22Rv1 (cell line): ENCODE results near the gene RIT2.

Experiments used
- CTCF ChIP-seq: fragments of 450-650 bp; IDR thresholded peaks from 2 replicates; pipeline ENCODE4 v1.5.1; 2017; ENCODE audit warnings: mild to moderate bottlenecking
- ZFX ChIP-seq: fragments of 450-650 bp; IDR thresholded peaks from 2 replicates; pipeline ENCODE4 v1.6.1; 2017; ENCODE audit warnings: antibody characterized with exemption, borderline replicate concordance

- TF ChIP-seq CTCF (no peak), ZFX (no peak)
Measured at GRCh38 chr18:42950732-42951131, 164.8 kb downstream of the RIT2 start.
